NCI-H146 (cell line): ENCODE data around the gene ELP5.

Experiments used
- DNase-seq: peaks from one replicate; lab custom pipeline; 2025; lab: John Stamatoyannopoulos, UW

Gene ELP5

GRCh38 chr17:7219229-7219811, 32.7 kb upstream of the ELP5 start:
- no peak for DNase-seq

- peak; percentile 72 for DNase-seq
Measured at GRCh38 chr17:7219812-7220592, 32.0 kb upstream of the ELP5 start, which contains the start of the genes ACADVL and DLG4. Gene ACADVL (plus strand): TSS chr17:7219938. CDS start chr17:7219985, 47 bp downstream. Gene DLG4 (minus strand): TSS chr17:7219836.

GRCh38 chr17:7220593-7221277, 31.3 kb upstream of the ELP5 start:
- DNase-seq = peak; percentile 37

GRCh38 chr17:7221278-7222092, 30.5 kb upstream of the ELP5 start:
- no peak for DNase-seq

GRCh38 chr17:7222093-7222971, 29.7 kb upstream of the ELP5 start:
- DNase-seq = no peak

GRCh38 chr17:7222972-7223292, 29.1 kb upstream of the ELP5 start:
- no peak for DNase-seq

GRCh38 chr17:7223375-7223774, 28.6 kb upstream of the ELP5 start:
- DNase-seq = no peak

GRCh38 chr17:7224110-7224509, 27.9 kb upstream of the ELP5 start:
- no peak for DNase-seq

- no peak for DNase-seq
Measured at GRCh38 chr17:7224661-7225111, 27.3 kb upstream of the ELP5 start.

- DNase-seq = no peak
Measured at GRCh38 chr17:7225711-7226331, 26.2 kb upstream of the ELP5 start.

- DNase-seq = no peak
Measured at GRCh38 chr17:7226721-7227710, 25.0 kb upstream of the ELP5 start.

- DNase-seq = no peak
Measured at GRCh38 chr17:7228920-7229319, 23.1 kb upstream of the ELP5 start.

GRCh38 chr17:7229504-7229903, 22.5 kb upstream of the ELP5 start:
- no peak for DNase-seq

GRCh38 chr17:7232114-7232513, 19.9 kb upstream of the ELP5 start:
- no peak for DNase-seq

GRCh38 chr17:7233701-7234082, 18.3 kb upstream of the ELP5 start:
- no peak for DNase-seq

- peak; percentile 93 for DNase-seq
Measured at GRCh38 chr17:7234083-7234951, 17.7 kb upstream of the ELP5 start, which contains the start of gene DVL2. Gene DVL2 (minus strand): TSS chr17:7234517. CDS start chr17:7234262, 255 bp downstream.

- DNase-seq = no peak
Measured at GRCh38 chr17:7235693-7236665, 16.0 kb upstream of the ELP5 start.
